K562 (cell line): ENCODE measurements around the gene CLSTN1. TPM values are rescaled to one million over a fixed set of nuclear protein-coding genes. Genes with fewer than 3 reads are reported as not detected.

Source experiments
- CBFA2T3 ChIP-seq: fragments of 450-650 bp; IDR thresholded peaks from 2 replicates; pipeline ENCODE4 v1.6.1; 2017
- CEBPG ChIP-seq, 3 experiments: fragments of 200-800 bp in 1 of 3; sonication (Bioruptor generic) in 1 of 3; sonication (generic) in 1 of 3; formaldehyde crosslinking in 1 of 3; IDR thresholded peaks in 2 of 3; conservative IDR thresholded peaks in 1 of 3; 2 replicates each; pipeline versions ENCODE4 v1.6.1 to v1.8.0; 2016 to 2022; ENCODE audit warnings: missing compliant biosample characterization in 2 of 3, missing genetic modification characterization in 2 of 3, mild to moderate bottlenecking in 1 of 3, missing genetic modification reagents in 1 of 3
- HDAC6 ChIP-seq: IDR thresholded peaks from 2 replicates; pipeline ENCODE4 v1.6.1; 2012; ENCODE audit warnings: low read depth, mild to moderate bottlenecking, control low read depth, inconsistent platforms, low read length, moderate library complexity
- RFX1 ChIP-seq: fragments of 450-650 bp; IDR thresholded peaks from 2 replicates; pipeline ENCODE4 v1.6.1; 2016; ENCODE audit warnings: mild to moderate bottlenecking, moderate library complexity
- ZNF41 ChIP-seq: fragments of 250-450 bp; sonication (Bioruptor Pico); conservative IDR thresholded peaks from 2 replicates; pipeline ENCODE4 v1.4.0; 2020; ENCODE audit warnings: mild to moderate bottlenecking
- ZNF609 ChIP-seq: sonication (generic); formaldehyde crosslinking; IDR thresholded peaks from 2 replicates; pipeline ENCODE4 v1.8.1; 2023; ENCODE audit warnings: missing genetic modification reagents, mild to moderate bottlenecking, borderline replicate concordance
- polyA plus RNA-seq, 8 experiments: library from polyadenylated mRNA; depleted of rRNA in 4 of 8; stranded (reverse) in 5 of 8; unstranded in 3 of 8; fragments of >200 nt; fragmentation: Nextera tagmentation in 2 of 8; fragmentation: Illumina TruSeq in 1 of 8; extraction: Ambion mirVana in 2 of 8; extraction: Trizol in 1 of 8; gene quantifications; 2 replicates each; pipeline versions ENCODE4 v1.2.1 to v1.2.3, GENCODE V29; 2011 to 2014; ENCODE audit warnings: inconsistent platforms in 1 of 8, missing spikeins in 1 of 8
- total RNA-seq, 7 experiments: library from RNA; depleted of rRNA in 6 of 7; stranded (reverse); fragments of >200 nt in 6 of 7; fragmentation: Illumina TruSeq in 2 of 7; extraction: Trizol in 2 of 7; gene quantifications; 2 replicates each; pipeline versions ENCODE4 v1.2.1 to v1.2.3, GENCODE V29; 2011 to 2021; ENCODE audit warnings: low replicate concordance in 1 of 7

Gene CLSTN1
- total and polyA plus RNA-seq, 9 of the 15 experiments (the other 6 are each of a cell fraction or from before 2014, with no cell fraction given), result 1.1 to 32.5 (median 13.3) TPM

- TF ChIP-seq ZNF609 (CRISPR knock-in tag), result no peak
- TF ChIP-seq CBFA2T3, result no peak
- no peak for TF ChIP-seq HDAC6
- no peak for TF ChIP-seq ZNF41 (CRISPR knock-in tag)
- TF ChIP-seq CEBPG (CRISPR knock-in tag; IDR thresholded peaks at IDR 0.05), result no peak
- TF ChIP-seq CEBPG (tag; conservative IDR thresholded peaks at IDR 0.05 in 1 of 2, IDR thresholded peaks at IDR 0.05 in 1 of 2), result no peak
- no peak for TF ChIP-seq RFX1
Observed at GRCh38 chr1:9826616-9827015, 2.9 kb upstream of the CLSTN1 start (continued).
